Mucosa of gallbladder (tissue), 1 donor: ENCODE measurements around the gene ZNF532. TPM values are rescaled to one million over a fixed set of nuclear protein-coding genes. Genes with fewer than 3 reads are reported as not detected.
"Not testable (repeated sequence)": the region's sequence is repeated elsewhere in the genome, so short reads cannot be mapped to it uniquely, and the experiment has no call there.

Experiments used
- DNase-seq: peaks from one replicate; pipeline ENCODE4 v3.0.0-alpha.2; 2020; ENCODE audit warnings: low spot score
- total RNA-seq: library from RNA; stranded (reverse); gene quantifications from one replicate; pipeline ENCODE4 v1.2.1, GENCODE V29; 2021
- donor health status: DM: no; HTN: no; CAD: no.

Gene ZNF532
- total RNA-seq, 1 donor from 2014 or later: 58.7 TPM

DNA sequence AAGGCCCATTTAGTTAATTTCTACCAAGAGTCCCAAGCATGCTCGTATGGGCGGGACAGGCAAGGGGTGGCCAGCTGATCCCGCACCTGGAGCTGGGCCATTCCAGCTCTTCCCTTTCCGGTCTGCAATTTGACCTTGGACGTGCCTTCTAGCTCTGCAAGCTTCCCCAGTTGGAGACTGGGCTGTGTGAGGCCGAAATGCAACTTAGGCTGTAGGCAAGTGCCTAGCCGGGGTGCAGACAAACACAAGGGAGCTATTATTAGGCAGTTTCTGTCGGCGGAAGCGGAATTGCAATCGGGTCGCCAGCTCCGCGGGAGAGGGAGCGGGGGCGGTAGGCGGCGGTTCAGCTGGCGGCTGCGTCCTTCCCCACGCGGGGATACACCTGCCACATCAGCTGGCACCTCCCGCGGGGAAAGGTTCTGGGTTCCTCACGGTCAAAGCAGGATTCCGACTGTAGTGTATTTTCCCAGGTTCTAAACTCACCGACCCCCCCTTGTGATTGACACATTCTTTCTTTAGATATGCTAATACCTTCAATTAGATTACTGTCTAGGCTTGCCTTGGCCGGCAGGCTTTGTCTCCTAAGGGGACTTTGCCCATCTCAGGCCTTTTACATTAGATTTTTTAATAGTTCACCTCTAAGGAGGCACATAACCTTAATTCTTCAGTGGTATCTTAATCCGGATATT, 17.1 kb upstream of the ZNF532 start:
- peak; percentile 16 for DNase-seq

- no peak for DNase-seq
Measured at GRCh38 chr18:58848685-58849084, 16.0 kb upstream of the ZNF532 start.

GRCh38 chr18:58850786-58851469, 13.7 kb upstream of the ZNF532 start:
- DNase-seq: no peak

- no peak for DNase-seq
Measured at GRCh38 chr18:58851856-58852255, 12.8 kb upstream of the ZNF532 start.

GRCh38 chr18:58852629-58853028, 12.0 kb upstream of the ZNF532 start:
- DNase-seq: no peak

GRCh38 chr18:58853561-58853960, 11.1 kb upstream of the ZNF532 start:
- DNase-seq: no peak

DNA sequence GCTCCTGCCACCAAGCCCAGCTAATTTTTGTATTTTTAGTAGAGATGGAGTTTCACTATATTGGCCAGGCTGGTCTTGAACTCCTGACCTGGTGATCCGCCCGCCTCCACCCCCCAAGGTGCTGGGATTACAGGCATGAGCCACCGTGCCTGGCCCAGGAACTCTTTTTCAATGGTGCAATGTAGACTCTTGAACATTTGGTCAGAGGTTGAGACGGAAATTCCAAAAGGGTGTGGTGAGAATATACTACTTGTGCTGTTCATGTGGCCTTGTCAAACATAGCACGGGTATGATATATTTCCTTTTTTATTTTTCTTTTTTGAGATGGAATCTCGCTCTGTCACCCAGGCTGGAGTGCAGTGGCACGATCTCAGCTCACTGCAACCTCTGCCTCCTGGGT, 9.2 kb upstream of the ZNF532 start:
- not testable (repeated sequence) for DNase-seq

DNA sequence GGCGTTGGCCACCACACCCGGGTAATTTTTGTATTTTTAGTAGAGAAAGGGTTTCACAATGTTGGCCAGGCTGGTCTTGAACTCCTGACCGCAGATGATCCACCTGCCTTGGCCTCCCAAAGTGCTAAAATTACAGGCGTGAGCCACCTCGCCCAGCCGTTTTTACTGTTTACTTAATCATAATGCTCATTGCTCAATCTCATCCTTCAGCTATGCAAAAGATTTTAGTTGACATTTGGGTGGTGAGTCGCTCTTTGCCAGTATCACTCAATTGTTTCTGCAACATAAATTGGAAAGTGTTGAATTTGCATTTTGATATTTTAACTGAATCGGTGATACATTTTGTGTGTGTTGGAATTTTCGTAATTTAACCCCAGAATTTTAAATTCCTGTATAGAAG, 7.8 kb upstream of the ZNF532 start:
- no peak for DNase-seq

DNA sequence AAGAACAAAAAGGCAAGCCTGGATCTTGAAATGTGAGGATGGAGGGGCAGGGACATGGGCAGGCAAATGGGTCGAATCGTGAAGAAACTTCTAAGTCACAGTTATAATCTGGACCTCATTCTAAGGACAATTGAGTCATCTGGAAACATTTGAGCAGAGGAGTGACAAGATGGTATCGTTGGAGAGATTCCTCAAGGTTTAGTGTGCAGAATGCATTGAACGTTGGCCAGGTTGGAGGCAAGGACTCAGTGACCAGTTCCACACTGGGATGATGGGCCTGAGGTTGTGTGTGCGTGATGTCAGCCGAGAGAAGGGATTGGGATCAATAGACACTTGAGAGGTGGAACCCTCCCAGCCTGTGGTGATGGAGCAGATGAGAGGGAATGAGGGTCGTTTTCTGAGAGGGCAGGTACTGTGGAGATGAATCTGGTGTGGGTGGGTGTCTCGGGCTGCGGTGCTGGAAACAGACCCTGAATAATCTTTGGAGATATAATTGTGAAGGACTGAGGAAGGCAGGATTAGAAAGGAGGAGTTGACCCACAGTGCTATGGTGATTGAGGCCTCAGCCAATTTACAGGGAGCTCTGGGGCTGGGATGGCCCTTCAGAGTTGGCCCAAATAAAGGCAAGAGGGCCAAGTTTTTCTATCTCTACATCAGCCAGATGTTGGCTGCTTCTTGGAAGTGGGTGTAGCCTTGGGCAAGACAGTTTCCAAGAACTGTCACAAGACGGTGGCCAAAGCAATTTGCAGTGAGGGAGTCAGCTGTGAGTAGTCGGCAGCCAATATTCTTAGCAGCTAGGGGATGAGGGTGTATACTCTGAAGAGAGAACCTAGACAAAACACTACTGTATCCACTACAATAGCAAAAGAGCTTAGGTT, 5.8 kb upstream of the ZNF532 start:
- DNase-seq: no peak

- DNase-seq: no peak
Measured at GRCh38 chr18:58859907-58860306, 4.8 kb upstream of the ZNF532 start.

DNA sequence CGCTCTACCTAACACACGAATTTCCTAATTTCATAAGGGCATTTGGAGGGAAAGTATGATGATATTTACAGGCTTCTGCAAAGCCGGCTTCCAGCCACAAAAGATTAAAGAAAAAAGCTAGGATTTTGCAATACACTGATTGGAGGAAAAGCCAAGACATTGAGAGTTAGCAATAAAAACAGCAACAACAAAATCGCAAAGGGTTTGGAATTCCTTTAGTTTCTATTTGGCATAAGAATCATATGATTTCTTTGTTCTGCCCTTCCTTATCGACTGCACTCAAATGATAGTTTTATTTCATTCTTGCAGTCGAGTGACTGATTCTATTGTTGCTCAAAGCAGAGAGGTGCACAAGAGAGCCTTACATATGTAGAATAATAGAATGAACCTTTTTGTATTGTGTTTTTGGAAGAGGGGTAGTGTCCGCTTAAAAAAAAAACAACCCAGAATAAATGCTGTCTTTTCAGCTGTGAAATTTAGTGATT, 3.9 kb upstream of the ZNF532 start:
- no peak for DNase-seq

- no peak for DNase-seq
Measured at GRCh38 chr18:58861353-58861752, 3.3 kb upstream of the ZNF532 start.

DNA sequence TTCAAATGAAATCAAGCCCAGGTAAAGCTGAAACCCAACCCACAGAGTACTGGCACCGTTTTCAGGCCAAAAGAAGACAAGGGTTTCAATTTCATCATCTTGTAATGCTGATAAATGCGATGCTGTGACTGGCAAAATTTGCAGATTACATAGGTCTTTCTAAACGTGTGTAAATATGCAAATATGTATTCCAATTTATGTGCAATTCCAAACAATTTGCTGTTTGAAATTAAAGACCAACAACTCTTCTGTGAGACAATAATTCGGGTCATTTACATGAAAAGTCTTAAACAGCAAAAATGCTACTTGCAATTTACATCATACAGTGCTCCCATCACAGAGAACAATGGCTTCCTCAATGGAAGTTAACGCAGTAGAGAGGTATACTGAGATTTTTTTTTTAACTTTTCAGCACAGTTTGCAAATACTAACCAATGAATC, 2.8 kb upstream of the ZNF532 start:
- DNase-seq: no peak

GRCh38 chr18:58862356-58862755, 2.3 kb upstream of the ZNF532 start:
- no peak for DNase-seq

- DNase-seq: no peak
Measured at GRCh38 chr18:58862851-58863538, 1.7 kb upstream of the ZNF532 start.

DNA sequence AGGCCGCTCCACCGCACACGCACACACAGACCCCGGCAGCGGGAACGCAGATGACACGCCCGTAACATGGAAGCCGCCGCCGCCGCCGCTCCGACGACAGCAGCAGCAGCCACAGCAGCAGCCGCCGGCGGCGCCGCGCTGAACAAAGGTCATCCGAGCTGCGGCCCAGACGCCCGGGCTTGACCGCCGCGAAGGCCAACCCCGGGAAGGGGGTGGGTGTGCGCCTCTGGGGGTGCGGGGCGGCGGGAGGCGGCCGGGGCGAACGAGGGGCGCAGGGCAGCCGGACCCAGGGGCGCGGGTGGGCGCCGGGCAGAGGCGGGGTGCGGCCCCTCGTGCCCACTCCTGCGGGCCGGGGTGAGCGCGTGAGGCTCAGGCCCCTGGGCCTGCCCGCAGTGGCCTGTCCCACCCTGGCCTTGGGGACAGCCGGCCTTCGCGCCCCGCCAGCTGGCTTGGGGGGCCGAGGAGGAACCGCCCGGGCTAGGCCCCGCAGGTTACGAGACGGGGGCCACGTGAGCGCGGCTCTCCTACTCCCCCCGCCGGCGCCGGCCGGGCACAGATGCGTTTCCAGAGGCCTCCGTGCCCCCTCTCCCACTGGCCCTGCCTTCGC, 1.0 kb upstream of the ZNF532 start:
- no peak for DNase-seq

- no peak for DNase-seq
Measured at GRCh38 chr18:58865033-58865590, 435 bp downstream of the ZNF532 start.

GRCh38 chr18:58865701-58866065, 1.0 kb downstream of the ZNF532 start:
- no peak for DNase-seq

- DNase-seq: no peak
Measured at GRCh38 chr18:58866066-58866772, 1.5 kb downstream of the ZNF532 start.

- no peak for DNase-seq
Measured at GRCh38 chr18:58866773-58867150, 2.1 kb downstream of the ZNF532 start.
